ENCODE data around the gene TEDC1.

GRCh38 chr14:105464501-105464900, 26.5 kb upstream of the TEDC1 start:
- no peak for TF ChIP-seq EP300 (IDR thresholded peaks at IDR 0.05; ENCODE audit: borderline replicate concordance)
- TF ChIP-seq RAD21 (IDR thresholded peaks at IDR 0.05; ENCODE audit: low read depth), result no peak
- TF ChIP-seq YY1 (IDR thresholded peaks at IDR 0.05; ENCODE audit: low read depth), result no peak
- TF ChIP-seq REST (IDR thresholded peaks at IDR 0.05; ENCODE audit: low read depth), result no peak
- no peak for TF ChIP-seq CREB1 (IDR thresholded peaks at IDR 0.05; ENCODE audit: low read depth)
- TF ChIP-seq TAF1 (IDR thresholded peaks at IDR 0.05; ENCODE audit: low read depth), result no peak
